Tibial nerve (tissue), 4 donors: ENCODE results near the gene CSNK1D. TPM values are rescaled to one million over a fixed set of nuclear protein-coding genes. Genes with fewer than 3 reads are reported as not detected.

Source experiments
- DNase-seq, 2 donors: peaks; one replicate each; pipeline ENCODE4 v3.0.0-alpha.2; 2019; ENCODE audit warnings: low spot score in 2 of 2
- H3K27ac ChIP-seq, 4 donors: fragments of 200-600 bp; sonication (generic) in 3 of 4; one replicate each; pipeline ENCODE4 v1.5.1; 2017 to 2019; ENCODE audit warnings: mild to moderate bottlenecking in 1 of 4
- H3K27me3 ChIP-seq, 2 donors: fragments of 200-600 bp; sonication (generic) in 1 of 2; one replicate each; pipeline versions ENCODE4 v1.5.1 to v1.6.0; 2017 to 2019
- H3K36me3 ChIP-seq, 3 donors: fragments of 200-600 bp; sonication (generic); one replicate each; pipeline ENCODE4 v1.5.1; 2018 to 2019
- H3K4me1 ChIP-seq, 4 donors: fragments of 200-600 bp; sonication (generic) in 3 of 4; one replicate each; pipeline ENCODE4 v1.5.1; 2017 to 2019
- H3K4me3 ChIP-seq, 4 donors: fragments of 200-600 bp; sonication (generic) in 3 of 4; one replicate each; pipeline ENCODE4 v1.5.1; 2017 to 2019; ENCODE audit warnings: mild to moderate bottlenecking in 1 of 4, moderate library complexity in 1 of 4
- H3K9me3 ChIP-seq, 4 donors: fragments of 200-600 bp; sonication (generic) in 3 of 4; one replicate each; pipeline ENCODE4 v1.5.1; 2017 to 2019
- EP300 ChIP-seq, 2 donors: sonication (generic); formaldehyde crosslinking; IDR thresholded peaks; one replicate each; pipeline ENCODE4 v1.6.1; 2017; ENCODE audit warnings: antibody characterized with exemption in 2 of 2, mild to moderate bottlenecking in 1 of 2
- POLR2A ChIP-seq, 2 donors: fragments of 450-650 bp; IDR thresholded peaks; one replicate each; pipeline ENCODE4 v1.6.1; 2017; ENCODE audit warnings: antibody characterized with exemption in 2 of 2, mild to moderate bottlenecking in 2 of 2, moderate library complexity in 2 of 2
- WGBS, 2 donors: methylation state at CpG; one replicate each; pipeline ENCODE4 v1.1.5; 2018; 5-methylcytosine and 5-hydroxymethylcytosine counted together
- total RNA-seq, 4 donors: library from RNA; depleted of rRNA; stranded (reverse); fragments of >200 nt; gene quantifications; one replicate each; pipeline ENCODE4 v1.1.0, GENCODE V29; 2016
- TF ChIP-seq, protein P1 (sequence below), 5 experiments: fragments of 200-600 bp in 3 of 5; fragments of 450-650 bp in 2 of 5; sonication (generic) in 3 of 5; IDR thresholded peaks; one replicate each; pipeline ENCODE4 v1.5.1; 2016 to 2019; ENCODE audit warnings: antibody characterized with exemption in 5 of 5, mild to moderate bottlenecking in 3 of 5, moderate library complexity in 2 of 5

The CSNK1D gene
- total RNA-seq, 4 donors from 2014 or later: 93.9 to 160 (median 124) TPM

GRCh38 chr17:82274134-82275020 lies 877 bp upstream of the CSNK1D start:
- no peaks in the 10 kb centered on the region for H3K9me3 ChIP-seq
- 69 to 70% methylated on average over 26 to 27 of the region's 27 CpGs for WGBS, 2 donors
- peaks cover 0 to 48% (median 32%) of the 10 kb centered on the region in 4 donors for H3K4me1 ChIP-seq
- no peaks in the 10 kb centered on the region for H3K27me3 ChIP-seq
- H3K4me3 ChIP-seq: peak overlapping the region; percentile 80 to 98 (median 88)
- H3K36me3 ChIP-seq: peaks cover 0 to 38% (median 10%) of the 10 kb centered on the region in 3 donors
- TF ChIP-seq EP300 (IDR thresholded peaks at IDR 0.05) (no peak), POLR2A (IDR thresholded peaks at IDR 0.05) (no peak)
- TF ChIP-seq, protein P1, sequence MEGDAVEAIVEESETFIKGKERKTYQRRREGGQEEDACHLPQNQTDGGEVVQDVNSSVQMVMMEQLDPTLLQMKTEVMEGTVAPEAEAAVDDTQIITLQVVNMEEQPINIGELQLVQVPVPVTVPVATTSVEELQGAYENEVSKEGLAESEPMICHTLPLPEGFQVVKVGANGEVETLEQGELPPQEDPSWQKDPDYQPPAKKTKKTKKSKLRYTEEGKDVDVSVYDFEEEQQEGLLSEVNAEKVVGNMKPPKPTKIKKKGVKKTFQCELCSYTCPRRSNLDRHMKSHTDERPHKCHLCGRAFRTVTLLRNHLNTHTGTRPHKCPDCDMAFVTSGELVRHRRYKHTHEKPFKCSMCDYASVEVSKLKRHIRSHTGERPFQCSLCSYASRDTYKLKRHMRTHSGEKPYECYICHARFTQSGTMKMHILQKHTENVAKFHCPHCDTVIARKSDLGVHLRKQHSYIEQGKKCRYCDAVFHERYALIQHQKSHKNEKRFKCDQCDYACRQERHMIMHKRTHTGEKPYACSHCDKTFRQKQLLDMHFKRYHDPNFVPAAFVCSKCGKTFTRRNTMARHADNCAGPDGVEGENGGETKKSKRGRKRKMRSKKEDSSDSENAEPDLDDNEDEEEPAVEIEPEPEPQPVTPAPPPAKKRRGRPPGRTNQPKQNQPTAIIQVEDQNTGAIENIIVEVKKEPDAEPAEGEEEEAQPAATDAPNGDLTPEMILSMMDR (IDR thresholded peaks at IDR 0.05): no peak
- DNase-seq: no peak
- H3K27ac ChIP-seq: peak overlapping the region; percentile 94 to 100 (median 99)

DNA sequence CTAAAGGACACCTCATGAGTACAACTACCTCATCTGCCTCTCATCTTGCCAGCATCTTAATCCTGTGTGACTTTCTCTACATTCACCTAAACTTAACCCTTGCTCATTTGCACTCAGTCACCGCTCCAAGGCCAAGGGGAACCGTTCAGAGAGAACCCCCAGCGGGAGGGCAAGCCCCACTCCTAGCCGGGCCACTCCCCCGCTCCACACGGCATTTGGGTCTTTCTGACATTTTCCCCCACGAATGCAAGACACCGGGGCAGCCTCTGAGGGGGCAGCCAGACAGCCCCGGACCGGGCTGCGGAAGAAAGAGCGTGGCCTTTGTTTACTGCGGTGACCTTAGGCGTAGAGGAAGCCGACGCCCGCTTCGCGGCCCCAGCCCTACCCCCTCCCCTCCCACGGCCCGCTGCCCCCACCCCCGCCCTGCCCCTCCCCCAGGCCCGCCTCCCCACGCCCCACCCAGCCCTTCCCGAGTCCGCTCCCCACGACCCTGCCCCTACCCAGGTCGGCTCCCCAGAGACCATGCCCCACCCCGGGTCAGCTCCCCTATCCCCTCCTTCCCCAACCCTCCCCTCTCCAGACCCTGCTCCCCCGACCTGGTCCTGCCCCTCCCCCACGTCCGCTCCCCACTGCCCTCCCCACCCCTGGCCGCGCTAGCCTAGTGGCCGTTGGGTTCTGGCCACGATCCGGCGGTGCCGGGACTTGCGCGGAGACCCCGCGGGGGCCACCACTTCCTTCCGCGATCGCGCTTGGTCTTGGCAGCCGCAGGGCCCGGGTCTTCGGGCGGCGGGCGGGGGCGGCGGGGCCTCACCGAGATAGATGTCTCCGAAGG lies 789 bp downstream of the CSNK1D start:
- TF ChIP-seq POLR2A (IDR thresholded peaks at IDR 0.05) (no peak), EP300 (IDR thresholded peaks at IDR 0.05) (no peak)
- TF ChIP-seq, protein P1 (IDR thresholded peaks at IDR 0.05): no peak

DNA sequence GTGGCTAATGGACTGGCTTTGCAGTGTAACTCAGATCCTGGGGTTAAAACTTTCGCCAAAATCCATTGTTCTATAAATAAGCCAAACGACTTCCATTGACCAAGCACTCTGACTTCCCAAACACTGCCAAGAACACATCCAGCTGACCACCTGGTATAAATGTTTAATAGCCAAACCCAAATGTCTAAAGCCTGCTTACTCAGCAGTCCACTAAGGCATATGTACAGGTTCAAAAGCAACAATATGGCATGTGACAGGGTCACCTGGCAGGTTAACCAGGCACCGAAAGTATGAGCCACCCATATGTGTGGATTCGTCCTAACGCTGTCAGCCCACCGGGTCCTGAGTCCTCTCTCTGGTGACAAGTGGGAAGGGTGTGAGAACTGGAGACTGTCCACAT lies 2.1 kb downstream of the CSNK1D start:
- WGBS, 2 donors: 80 to 86% methylated on average over 6 of the region's 6 CpGs
- DNase-seq: no peak
- H3K4me3 ChIP-seq: no peak overlapping the region
- peak overlapping the region in 1 of 4 donors; percentile 94 for H3K27ac ChIP-seq
- TF ChIP-seq EP300 (IDR thresholded peaks at IDR 0.05) (no peak), POLR2A (IDR thresholded peaks at IDR 0.05) (no peak)
- TF ChIP-seq, protein P1 (IDR thresholded peaks at IDR 0.05): no peak
- no peaks in the 10 kb centered on the region for H3K27me3 ChIP-seq
- H3K9me3 ChIP-seq: no peaks in the 10 kb centered on the region
- H3K36me3 ChIP-seq: peaks cover 0 to 26% (median 10%) of the 10 kb centered on the region in 3 donors
- H3K4me1 ChIP-seq: peaks cover 0 to 78% (median 61%) of the 10 kb centered on the region in 4 donors

More for the DNA sequence above, 789 bp downstream of the CSNK1D start:
- Histone ChIP-seq H3K27me3 (no peaks in the 10 kb centered on the region), H3K27ac (peak overlapping the region; percentile 94 to 100 (median 99)), H3K9me3 (no peaks in the 10 kb centered on the region), H3K4me3 (peak overlapping the region; percentile 80 to 98 (median 88)), H3K4me1 (peaks cover 0 to 65% (median 49%) of the 10 kb centered on the region in 4 donors), H3K36me3 (peaks cover 0 to 32% (median 10%) of the 10 kb centered on the region in 3 donors)
- 1 to 4% methylated on average over 9 to 28 of the region's 57 CpGs for WGBS, 2 donors
- peak in 1 of 2 donors; percentile 41 for DNase-seq

DNA sequence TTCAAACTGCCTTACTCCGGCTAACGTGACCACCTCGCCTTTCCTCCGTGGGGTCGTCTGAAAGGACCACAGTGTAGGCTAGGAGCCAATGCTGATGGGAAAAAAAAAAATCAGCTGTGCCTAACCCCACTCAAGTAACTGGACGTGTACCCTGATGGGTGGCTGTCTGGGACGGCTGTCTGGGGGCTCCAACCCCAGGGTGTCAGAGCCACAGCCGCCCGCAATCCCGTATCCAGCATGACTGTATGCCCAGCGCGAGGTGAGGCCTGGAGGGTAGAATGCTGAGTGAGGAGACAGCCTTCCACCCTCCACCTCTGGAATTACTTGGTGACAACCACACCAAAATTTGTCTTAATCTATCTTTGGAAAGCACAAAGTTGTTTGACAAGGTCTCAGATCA lies 2.8 kb downstream of the CSNK1D start:
- Histone ChIP-seq H3K4me1 (peaks cover 0 to 86% (median 66%) of the 10 kb centered on the region in 4 donors), H3K9me3 (no peaks in the 10 kb centered on the region), H3K4me3 (no peak overlapping the region), H3K27me3 (no peaks in the 10 kb centered on the region), H3K27ac (peak overlapping the region in 1 of 4 donors; percentile 94), H3K36me3 (peaks cover 0 to 25% (median 13%) of the 10 kb centered on the region in 3 donors)
- TF ChIP-seq, protein P1 (IDR thresholded peaks at IDR 0.05): no peak
- TF ChIP-seq EP300 (IDR thresholded peaks at IDR 0.05) (no peak), POLR2A (IDR thresholded peaks at IDR 0.05) (no peak)
- WGBS, 2 donors: 67 to 80% methylated on average over 12 of the region's 12 CpGs
- DNase-seq: no peak
